Raji (cell line): ENCODE results near the gene NAA50.

Experiments used
- POLR2A ChIP-seq: IDR thresholded peaks from 2 replicates; pipeline ENCODE4 v1.6.1; 2011; ENCODE audit warnings: low read depth, low read length, control low read depth; ENCODE audit not compliant: insufficient read depth

NAA50 gene

DNA sequence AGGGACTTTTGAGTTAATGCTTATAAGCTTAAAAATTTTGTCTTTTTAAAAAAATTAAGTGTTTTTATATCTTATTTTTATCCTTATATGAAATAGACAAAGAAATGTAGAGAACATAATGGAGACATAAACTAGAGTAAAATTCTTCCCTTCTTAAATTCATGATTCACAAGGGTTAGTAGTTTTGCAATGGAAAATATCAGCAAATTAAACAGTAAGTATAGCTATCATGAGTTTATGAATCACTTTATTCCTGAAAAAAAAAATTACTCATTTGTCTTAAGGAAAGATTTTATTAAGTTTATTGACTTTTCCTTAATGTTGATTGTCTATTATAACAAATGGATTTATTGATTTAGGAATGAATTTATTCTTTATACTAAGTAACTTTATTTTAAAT is 5.1 kb upstream of the NAA50 start:
- TF ChIP-seq POLR2A, result no peak

DNA sequence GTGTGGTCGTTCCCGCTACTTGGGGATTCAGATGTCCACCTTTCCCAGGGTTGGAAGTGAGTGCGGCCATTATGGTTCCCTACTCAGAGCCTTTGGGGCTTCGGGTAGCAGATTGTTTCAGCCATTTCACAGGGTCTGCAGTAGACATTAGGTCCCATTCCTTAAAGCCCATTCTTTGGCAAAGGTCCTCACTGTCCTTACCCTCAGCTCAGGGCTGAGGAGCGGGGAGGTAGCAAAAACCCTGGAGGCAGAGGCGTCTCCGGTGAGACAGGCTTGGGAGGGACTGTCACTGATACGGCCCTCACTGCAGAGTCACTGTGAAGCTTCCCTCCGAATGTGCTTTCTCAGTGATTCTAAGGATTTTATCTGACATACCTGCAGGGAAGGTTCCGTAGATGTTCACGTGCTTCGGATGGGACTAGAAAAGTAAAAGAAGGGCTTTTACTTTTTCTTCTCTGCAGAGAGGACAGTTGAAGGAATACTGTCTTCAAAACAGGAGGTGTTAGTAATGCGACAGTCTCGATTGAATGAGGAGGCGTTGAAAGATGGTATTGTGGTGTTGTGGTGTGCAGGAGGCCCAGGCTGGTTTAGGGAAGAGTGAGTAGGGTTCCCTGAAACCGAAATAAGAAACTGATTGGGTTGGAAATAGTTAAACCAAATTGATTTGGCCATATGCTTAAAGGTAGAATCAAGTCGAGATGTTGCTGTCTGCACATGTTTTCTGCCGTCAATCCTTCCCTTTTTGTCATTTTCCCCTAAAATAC is 1.4 kb upstream of the NAA50 start:
- no peak for TF ChIP-seq POLR2A

DNA sequence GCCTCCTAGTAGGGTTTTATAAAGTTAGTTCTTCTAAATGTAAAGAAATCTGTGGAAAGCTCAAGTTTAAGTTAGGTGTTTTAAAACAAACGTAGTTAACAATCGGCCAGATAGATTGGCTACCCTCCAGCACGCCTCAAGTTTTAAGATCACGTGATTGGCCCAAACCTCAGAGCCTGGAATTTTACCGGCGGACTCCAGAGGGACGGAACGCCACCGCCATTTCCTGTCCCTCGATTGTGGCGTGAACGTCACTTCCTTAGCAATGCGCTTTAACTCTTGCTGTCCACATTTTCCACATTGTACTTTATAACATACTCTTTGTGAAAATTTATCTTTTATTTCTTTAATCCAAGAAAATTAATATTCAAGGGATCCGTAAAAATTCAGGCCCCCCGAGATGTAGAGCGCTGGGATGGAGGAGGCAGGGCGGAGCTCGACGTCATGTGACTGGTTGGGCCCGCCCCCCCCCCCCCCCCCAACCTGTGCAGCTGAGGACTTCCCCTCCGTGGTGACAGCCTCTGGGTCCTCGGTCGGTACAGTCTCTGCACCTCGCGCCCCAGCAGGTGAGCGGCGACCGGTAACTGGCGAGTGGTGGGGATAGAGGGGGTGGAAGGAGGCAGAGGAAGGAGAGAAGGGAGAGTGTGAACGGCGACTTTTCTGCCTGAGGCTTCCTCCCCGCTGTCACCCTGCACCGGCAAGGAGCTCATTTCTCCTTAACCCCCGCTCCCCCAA is 666 bp upstream of the NAA50 start, which contains the start of gene ATP6V1A:
ATP6V1A (plus strand) TSS at position 488 of the 735 bp plus-strand sequence. CDS start 31,719 bp downstream, outside the sequence.
- TF ChIP-seq POLR2A, result peak; percentile 80

DNA sequence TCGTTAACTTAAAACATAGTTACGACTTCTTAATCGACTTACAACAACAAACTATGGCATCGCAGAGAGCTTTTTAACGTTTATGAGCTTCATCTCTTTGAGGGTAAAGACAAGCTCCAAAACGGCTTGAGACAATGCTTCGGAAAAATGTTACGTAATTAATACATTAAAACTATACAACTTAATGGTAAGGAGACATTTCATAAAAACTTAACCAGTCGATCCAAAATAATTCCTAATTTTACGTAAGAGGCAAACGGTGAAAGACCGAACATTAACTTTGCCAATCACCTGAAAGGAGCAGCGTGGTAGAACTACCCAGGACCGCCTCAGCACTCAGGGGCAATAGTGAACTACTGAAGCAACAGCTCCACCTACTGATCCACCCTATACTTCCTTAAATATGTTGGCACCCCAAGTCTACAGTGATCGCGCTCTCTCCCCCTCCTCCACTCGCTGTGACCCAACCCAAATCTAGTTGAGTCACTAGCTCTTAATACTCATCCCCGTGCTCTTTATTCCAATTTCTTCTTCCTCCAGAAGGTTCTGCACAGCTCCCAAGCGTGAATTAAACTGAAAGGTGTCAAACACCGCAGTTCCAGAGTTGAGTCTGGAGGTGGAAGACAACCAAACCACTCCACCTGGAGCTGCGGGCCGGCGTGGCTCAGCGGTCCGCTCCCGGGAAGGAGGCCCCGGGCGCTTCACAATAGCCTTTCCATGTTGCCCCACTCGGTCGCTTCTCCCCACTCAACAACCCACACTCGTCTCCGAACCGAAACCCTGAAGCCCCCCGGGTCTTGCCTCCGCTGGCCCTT is 901 bp downstream of the NAA50 start:
- TF ChIP-seq POLR2A, result peak; percentile 29; the same call in 1 of the 2 replicates

DNA sequence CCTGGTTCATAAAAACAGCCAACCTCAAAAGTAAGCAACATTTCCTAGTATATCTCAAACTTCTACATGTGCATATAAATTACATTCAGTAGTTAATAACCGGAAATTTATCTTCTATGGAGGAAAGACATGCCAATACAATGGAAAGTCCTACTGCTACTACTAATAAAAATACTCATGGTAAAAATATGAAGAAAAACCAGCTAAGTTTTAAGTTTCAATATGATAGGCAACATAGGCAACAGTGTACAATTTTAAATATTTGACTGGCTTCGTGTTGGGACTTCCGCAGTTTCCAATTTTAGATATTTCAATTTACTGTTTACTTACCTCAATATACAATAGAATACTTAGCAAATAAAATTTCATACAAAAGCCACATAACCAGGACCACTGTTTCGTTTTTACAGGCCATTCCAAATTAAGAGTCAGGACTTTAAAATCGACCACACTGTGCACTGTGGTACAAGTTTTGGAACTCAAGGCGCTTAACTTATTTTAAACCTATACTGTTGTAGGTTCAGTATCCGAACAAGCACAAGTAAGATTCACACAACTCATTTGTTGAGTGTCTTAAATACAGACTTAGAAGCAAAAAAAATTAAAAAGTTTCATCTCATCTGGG is 2.9 kb downstream of the NAA50 start:
- no peak for TF ChIP-seq POLR2A

DNA sequence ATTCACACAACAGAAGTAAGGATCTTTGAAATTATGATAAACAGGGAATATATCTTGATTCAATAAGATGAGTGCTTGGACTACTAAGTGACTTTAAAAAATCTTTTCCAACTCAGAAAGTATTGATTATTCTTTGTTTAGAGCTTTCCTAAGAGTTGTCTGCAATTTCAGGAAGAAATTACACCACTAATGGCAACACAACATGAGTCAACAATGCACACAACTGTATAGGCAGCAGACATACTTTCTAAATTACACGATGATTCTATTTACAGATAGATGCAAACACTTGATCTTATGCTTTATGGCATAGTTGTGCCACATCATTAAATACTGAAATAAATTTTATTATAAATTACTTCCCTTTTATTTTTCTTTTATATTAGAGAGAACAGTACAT is 4.4 kb downstream of the NAA50 start:
- no peak for TF ChIP-seq POLR2A

DNA sequence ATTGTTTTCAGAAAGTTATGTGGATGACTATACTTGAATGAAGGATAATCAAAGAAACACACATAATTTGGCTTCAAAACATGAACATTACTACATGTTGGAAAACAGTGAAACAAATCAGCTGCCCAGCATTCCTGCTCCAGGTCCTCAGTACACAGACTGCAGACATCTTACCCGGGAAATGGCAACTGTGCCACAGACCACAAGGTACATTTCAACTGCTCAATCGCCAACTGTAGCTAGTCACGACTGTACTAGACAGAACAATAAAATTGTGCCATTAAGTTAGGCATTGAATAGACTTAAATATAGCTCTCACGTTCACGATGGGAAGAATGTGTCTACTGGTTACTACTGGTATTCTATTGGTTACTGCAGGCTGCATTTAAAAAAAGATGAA is 5.0 kb downstream of the NAA50 start:
- TF ChIP-seq POLR2A, result no peak

DNA sequence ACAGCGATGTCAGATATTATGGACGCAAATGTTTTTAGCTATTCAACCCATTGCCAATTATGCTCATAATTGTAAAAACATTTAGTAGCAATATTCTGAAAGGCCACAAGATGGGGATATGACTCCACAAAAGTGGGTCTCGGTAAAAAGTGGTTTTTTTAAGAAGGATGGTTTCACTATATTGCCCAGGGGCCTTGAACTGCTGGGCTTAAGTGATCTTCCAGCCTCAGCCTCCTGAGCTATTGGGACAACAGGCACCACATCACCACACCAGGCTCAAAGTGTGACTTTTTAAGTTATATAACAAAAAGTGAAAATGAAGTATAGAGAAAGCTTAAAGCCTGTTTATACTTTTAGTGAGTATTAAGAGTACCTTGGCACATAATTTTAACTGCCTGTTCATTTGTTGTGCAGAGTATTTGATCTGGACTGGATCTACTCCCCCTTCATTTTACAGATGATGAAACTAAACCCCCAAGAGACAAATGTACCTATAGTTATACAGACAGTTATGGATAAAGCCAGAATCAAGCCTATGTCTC is 9.4 kb downstream of the NAA50 start:
- no peak for TF ChIP-seq POLR2A

DNA sequence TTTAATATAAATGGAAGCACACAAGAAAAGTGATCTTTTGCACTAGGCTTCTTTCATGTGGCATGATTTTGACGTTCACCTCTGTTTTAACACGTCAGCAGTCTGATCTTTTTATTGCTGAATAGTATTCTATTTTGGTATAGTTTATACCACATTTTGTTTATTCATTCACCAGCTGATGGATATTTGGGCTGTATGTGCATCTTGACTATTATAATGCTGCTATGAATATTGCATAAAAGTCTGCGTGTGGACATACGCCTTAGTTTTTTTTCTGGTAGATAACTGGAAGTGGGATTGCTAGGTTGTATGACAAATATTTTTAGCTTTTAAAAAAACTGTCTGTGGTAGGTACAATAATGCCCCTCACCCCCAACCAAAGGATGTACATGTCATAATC is 14.4 kb downstream of the NAA50 start:
- no peak for TF ChIP-seq POLR2A

DNA sequence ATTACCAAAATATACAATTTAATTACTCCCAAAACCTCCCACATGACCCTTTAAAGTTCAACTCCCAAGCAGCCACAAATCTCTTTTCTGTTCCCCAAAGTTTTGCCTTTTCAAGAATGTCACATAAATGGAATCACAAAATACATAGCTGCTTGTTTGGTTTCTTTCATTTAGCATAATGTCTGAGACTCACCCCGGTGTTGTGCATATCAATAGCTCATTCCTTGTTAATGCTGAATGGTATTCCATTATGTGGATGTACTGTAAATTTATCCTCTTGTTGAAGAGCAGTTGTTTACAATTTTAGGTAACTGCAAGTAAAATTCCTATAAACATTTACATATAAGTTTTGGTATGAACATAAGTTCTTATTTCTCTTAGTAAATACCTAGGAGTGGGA is 15.5 kb downstream of the NAA50 start:
- no peak for TF ChIP-seq POLR2A

DNA sequence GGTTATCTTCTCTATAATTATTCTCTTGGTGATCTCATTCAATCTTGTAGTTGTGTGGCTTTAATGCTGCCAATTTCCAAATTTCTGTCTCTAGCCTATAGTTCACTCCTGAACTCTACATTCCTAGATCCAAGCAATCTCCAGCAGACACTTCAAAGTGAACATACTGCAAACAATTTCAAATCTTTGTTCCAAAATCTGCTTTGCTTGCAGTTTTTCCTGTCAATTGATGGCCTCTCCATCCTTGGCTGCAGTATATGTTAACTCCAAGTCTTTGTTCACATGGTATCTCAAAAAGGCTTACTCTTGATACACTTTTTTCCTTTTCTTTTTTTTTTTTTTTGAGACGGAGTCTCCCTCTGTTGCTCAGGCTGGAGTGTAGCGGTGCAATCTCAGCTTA is 17.4 kb downstream of the NAA50 start:
- TF ChIP-seq POLR2A, result no peak

DNA sequence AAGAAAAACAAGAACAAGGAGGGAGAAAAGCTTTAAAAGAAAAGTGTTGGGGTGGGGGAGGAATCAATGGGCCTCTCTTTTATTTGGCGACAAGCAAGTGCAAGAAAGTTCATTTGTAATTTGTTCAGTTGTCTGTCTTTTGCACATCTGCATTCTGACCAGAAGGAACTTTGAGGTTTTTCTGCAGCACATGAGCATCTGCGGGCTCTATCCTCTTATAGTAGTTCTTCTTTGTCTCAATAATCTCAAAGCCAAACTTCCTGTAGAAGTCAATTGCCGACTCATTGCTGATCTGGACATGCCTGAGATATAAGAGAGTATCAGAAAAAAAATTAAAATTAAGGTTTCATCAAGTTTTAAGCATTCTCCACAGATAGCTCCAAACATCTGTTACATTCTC is 24.4 kb downstream of the NAA50 start:
- TF ChIP-seq POLR2A, result no peak

DNA sequence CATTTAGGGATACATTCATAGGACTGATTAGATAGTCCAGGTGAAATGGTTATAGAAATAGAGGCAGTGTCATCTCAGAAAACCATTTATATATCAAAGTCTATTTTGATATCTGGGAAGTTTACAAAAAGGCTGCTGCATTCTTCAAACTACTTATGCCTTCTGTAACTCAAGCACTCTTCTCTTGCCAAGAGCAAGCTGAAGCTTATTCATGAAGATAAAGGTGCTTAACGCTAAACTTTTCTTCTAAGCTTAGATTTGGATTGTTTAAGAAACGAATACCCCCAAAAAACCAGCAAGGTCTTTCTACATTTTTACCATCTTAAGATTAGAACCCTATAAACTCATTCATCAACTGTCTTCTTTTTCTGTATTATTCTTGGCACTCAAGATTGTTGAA is 26.3 kb downstream of the NAA50 start:
- TF ChIP-seq POLR2A, result no peak

DNA sequence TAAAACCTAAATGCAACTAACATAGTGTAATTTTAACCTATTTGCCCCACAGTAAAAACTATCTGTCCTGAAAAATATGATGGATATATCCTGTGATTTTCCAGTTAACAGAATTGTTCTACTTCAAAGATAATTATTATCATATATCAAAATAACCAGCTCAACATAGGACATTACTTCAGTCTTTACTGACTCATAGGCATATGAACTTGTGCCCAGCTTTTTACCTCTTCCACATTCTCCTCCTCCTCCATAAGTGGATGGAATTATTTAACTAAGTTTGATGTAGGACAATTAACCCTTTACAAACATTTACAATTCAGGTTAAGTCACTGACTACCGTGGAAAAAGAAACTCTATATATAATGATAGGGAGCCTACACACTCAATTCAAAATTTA is 26.8 kb downstream of the NAA50 start:
- TF ChIP-seq POLR2A, result no peak

DNA sequence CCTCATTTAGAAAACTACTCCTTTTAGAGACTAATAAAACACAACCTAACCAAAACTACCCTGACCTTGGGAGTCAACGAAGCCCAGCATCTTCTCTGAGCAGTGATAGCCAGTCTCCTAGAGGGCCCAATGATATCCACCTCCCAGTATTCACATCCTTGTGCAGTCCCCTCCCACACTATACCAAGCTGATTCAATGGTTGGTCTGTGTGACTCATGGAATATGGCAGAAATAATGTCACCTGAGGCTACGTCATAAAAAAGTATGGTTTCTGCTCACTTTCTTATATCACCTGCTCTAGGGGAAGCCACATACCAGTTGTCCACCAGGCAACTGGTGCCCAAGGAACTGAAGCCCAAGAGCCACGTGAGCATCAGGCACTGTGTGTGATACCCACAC is 28.2 kb downstream of the NAA50 start:
- TF ChIP-seq POLR2A, result no peak
